CD4-positive, alpha-beta T cell treated with Interferon alpha-2 for 1 hour (primary cell): ENCODE measurements around the gene ADCY7.

ENCODE experiments used
- DNase-seq, 2 donors: peaks; one replicate each; pipeline ENCODE4 v3.0.0-alpha.2; 2020 to 2022

The ADCY7 gene

GRCh38 chr16:50351116-50351515 lies 84.8 kb downstream of the ADCY7 start:
- DNase-seq: no peak

- DNase-seq: no peak
These were observed 85.6 kb downstream of the ADCY7 start for GRCh38 chr16:50351952-50352351.

GRCh38 chr16:50354082-50354481 lies 87.7 kb downstream of the ADCY7 start:
- DNase-seq: no peak

DNA sequence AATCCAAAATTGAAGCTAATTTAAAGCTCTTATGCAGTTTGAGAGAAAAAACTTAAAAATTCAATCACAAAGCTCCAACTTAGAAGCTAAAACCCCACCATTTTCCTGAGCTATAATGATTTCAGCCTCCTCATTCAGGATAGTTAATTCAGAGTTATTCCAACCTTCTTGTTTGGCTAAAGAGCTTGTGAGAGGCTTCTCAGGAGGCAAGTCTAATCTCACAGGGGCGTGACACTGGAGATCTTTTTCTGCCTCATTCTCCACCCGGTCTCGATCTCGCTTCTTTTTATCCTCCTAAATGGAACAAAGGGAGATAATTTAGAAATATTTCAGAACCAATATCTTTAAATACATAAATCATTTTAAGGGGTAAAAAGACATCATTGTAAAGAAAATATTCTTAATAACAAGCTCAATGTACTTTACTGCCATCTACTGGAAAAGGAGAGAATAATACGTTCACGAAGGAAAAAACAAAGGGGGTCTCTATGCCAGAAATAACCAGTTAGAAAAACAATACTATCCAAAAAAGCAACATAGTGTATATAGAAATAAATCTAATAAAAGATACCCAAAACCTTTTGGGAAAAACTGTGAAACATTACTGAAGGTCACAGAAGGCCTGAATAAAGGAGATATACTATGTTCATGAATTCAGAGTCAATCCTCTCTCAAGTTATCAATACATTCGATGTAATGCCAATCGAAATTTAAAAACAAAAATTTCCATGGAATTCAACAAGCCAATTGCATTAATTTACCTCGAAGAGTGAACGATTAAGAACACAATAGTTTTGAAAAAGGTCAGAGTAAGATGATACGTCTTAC lies 88.5 kb downstream of the ADCY7 start:
- peak in 1 of 2 donors; percentile 56 for DNase-seq

- DNase-seq: no peak
These were observed 93.3 kb downstream of the ADCY7 start for GRCh38 chr16:50359626-50360025.

DNA sequence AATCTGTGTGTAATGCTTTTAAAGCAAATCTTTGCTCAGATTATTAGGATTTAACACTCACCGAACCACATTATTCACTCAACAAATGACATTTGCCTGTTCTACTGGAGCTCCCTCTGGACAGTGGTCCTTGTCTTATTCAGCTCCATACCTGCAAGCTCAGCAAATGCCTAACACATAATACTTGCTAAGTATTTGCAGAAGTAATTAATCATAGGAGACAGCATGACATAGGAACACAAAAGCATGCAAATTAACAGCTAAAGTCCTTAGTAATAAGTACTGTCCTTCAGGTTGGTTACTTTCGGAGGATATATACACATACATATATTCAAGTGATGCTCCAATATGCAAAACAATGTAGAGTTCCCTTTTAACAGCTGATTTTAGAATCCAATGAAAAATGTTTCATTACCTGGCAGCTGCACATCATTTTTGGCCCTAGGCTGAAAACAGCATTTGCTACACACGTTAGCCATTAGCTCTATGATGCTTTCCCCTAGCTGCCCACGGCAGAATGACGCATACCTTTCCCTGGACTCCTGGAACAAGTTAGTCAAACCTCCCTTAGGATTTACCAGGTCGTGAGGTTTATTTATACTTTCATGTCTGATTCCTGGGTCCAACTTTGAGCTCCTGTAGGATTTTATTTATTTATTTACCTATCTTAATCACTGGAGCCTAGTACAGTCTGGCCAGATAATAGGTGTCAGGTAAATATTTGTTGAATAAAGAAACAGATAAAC lies 93.9 kb downstream of the ADCY7 start:
- no peak for DNase-seq

- no peak for DNase-seq
These were observed 94.4 kb downstream of the ADCY7 start for GRCh38 chr16:50360779-50361178.

- no peak for DNase-seq
These were observed 97.3 kb downstream of the ADCY7 start for GRCh38 chr16:50363656-50364055.

DNA sequence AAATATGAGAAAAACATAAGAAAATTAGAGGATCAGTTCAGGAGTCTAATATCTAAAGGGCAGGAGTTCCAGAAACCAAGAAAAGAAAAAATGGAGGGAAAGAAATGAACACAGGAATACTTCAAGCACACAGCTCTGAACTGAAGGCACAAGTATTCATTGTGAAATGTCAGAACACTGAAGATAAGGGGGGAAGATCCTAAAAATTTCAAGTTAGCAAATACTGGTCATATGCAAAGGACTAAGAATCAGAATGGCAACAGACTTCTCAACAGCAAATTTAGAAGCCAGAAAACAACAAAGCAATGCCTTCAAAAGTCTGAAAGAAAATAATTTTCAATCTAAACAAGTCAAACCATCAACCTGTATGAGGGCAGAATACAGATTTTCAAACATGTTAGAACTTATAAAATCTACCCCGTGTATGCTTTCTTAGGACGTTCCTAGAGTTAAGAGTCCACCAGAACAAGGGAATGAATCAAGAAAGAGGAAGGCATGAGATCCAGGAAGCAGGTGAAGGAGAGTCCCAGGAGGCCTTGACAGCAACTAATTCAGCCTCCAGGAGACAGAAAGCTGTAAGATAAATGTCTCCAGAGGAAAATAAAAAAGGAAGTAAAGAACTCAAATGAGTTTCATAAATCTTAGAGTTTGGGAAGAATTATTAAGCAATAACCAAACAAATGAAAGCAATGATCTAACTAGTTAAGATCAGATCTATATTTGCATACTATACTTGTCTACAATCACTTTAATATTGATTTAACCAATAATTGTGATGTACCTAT lies 99.6 kb downstream of the ADCY7 start:
- DNase-seq: no peak
